Mesothelial cell of epicardium (in vitro differentiated cells): ENCODE results near the gene SLC5A6. TPM values are rescaled to one million over a fixed set of nuclear protein-coding genes. Genes with fewer than 3 reads are reported as not detected.

Experiments
- DNase-seq, 2 experiments: peaks; one replicate each; pipeline ENCODE4 v3.0.0; 2021; ENCODE audit warnings: low spot score in 2 of 2; ENCODE audit not compliant: unreplicated experiment in 2 of 2
- H3K27ac Mint-ChIP-seq: 2 replicates; pipeline ENCODE4 v1.8.0; 2021; ENCODE audit warnings: mixed read lengths
- H3K27me3 Mint-ChIP-seq: 2 replicates; pipeline ENCODE4 v1.8.0; 2021; ENCODE audit warnings: low read depth, mixed read lengths
- H3K36me3 Mint-ChIP-seq: 2 replicates; pipeline ENCODE4 v1.8.0; 2021; ENCODE audit warnings: mixed read lengths
- H3K4me1 Mint-ChIP-seq: 2 replicates; pipeline ENCODE4 v1.8.0; 2021; ENCODE audit warnings: mixed read lengths
- H3K4me3 Mint-ChIP-seq: 2 replicates; pipeline ENCODE4 v1.8.0; 2021; ENCODE audit warnings: mild to moderate bottlenecking, moderate library complexity, mixed read lengths
- H3K9me3 Mint-ChIP-seq: 2 replicates; pipeline ENCODE4 v1.8.0; 2021; ENCODE audit warnings: mixed read lengths
- total RNA-seq: library from RNA; stranded (reverse); gene quantifications from 3 replicates; pipeline ENCODE4 v1.2.1, GENCODE V29; 2021
- TF ChIP-seq, protein P1 (sequence below): fragments of 200-600 bp; sonication (generic); IDR thresholded peaks from one replicate; pipeline ENCODE4 v1.5.0; 2021; ENCODE audit warnings: antibody characterized with exemption; ENCODE audit not compliant: unreplicated experiment

The SLC5A6 gene
- total RNA-seq, 1 donor from 2014 or later: 67.9 TPM

DNA sequence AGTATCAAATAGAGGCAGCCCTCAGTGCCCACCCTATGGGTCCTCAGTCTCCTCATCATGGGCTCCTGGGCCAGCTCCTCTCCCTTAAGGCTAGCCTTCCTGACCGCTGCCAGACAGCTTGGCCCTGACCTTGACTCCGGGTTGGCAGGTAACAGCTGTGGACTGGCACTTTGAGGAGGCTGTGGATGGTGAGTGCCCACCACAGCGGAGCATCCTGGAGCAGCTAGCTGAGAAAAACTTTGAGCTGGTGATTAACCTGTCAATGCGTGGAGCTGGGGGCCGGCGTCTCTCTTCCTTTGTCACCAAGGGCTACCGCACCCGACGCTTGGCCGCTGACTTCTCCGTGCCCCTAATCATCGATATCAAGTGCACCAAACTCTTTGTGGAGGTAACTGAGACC lies 24.1 kb upstream of the SLC5A6 start:
- TF ChIP-seq, protein P1, sequence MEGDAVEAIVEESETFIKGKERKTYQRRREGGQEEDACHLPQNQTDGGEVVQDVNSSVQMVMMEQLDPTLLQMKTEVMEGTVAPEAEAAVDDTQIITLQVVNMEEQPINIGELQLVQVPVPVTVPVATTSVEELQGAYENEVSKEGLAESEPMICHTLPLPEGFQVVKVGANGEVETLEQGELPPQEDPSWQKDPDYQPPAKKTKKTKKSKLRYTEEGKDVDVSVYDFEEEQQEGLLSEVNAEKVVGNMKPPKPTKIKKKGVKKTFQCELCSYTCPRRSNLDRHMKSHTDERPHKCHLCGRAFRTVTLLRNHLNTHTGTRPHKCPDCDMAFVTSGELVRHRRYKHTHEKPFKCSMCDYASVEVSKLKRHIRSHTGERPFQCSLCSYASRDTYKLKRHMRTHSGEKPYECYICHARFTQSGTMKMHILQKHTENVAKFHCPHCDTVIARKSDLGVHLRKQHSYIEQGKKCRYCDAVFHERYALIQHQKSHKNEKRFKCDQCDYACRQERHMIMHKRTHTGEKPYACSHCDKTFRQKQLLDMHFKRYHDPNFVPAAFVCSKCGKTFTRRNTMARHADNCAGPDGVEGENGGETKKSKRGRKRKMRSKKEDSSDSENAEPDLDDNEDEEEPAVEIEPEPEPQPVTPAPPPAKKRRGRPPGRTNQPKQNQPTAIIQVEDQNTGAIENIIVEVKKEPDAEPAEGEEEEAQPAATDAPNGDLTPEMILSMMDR: no peak
- no peaks in the 10 kb centered on the region for H3K4me1 Mint-ChIP-seq
- H3K27me3 Mint-ChIP-seq: no peaks in the 10 kb centered on the region
- no peaks in the 10 kb centered on the region for H3K9me3 Mint-ChIP-seq
- peaks cover 40% of the 10 kb centered on the region for H3K36me3 Mint-ChIP-seq
- no peak for DNase-seq
- no peak overlapping the region for H3K4me3 Mint-ChIP-seq
- H3K27ac Mint-ChIP-seq: no peak overlapping the region

DNA sequence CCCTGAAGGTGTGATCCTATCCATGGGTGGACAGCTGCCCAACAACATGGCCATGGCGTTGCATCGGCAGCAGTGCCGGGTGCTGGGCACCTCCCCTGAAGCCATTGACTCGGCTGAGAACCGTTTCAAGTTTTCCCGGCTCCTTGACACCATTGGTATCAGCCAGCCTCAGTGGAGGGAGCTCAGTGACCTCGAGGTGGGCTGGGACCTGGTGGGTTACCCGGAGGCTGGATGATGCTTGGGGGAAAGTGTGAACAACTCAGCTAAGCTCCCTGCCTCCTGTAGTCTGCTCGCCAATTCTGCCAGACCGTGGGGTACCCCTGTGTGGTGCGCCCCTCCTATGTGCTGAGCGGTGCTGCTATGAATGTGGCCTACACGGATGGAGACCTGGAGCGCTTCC lies 21.3 kb upstream of the SLC5A6 start:
- H3K9me3 Mint-ChIP-seq: no peaks in the 10 kb centered on the region
- no peak overlapping the region for H3K4me3 Mint-ChIP-seq
- DNase-seq: no peak
- H3K4me1 Mint-ChIP-seq: no peaks in the 10 kb centered on the region
- H3K27me3 Mint-ChIP-seq: no peaks in the 10 kb centered on the region
- H3K36me3 Mint-ChIP-seq: peaks cover 35% of the 10 kb centered on the region
- TF ChIP-seq, protein P1: no peak
- H3K27ac Mint-ChIP-seq: no peak overlapping the region

DNA sequence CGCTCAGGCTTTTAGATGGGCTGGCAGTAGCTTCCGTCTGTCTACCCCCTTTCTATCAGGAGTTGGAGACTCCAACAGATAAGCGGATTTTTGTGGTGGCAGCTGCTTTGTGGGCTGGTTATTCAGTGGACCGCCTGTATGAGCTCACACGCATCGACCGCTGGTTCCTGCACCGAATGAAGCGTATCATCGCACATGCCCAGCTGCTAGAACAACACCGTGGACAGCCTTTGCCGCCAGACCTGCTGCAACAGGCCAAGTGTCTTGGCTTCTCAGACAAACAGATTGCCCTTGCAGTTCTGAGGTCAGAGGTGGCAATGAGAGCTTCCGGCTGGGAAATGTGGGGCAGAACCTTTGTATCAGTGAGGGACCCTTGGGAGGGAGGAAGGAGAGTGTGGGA lies 19.9 kb upstream of the SLC5A6 start:
- Mint-ChIP-seq H3K36me3 (peaks cover 37% of the 10 kb centered on the region), H3K27ac (no peak overlapping the region), H3K4me1 (no peaks in the 10 kb centered on the region), H3K9me3 (no peaks in the 10 kb centered on the region), H3K27me3 (no peaks in the 10 kb centered on the region), H3K4me3 (no peak overlapping the region)
- TF ChIP-seq, protein P1: no peak
- no peak for DNase-seq

DNA sequence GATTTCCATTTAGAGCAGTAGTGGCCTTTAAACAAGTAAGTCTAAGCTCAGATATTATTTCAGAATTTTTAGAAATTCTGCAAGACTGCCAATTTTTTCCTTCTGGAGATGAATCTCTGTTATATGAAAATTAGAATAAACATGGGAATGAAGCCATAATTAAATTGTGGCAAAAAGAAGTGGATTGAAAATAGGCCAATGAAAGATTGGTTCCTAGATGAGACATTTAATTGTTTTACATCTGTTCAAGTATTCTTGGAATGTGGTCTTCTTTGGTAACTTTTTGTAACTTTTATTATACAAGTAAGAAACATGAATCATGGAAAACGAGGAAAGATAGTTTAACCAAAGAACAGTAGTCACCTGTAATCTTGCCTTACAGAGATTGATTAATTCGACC lies 15.4 kb upstream of the SLC5A6 start:
- H3K36me3 Mint-ChIP-seq: peaks cover 47% of the 10 kb centered on the region
- TF ChIP-seq, protein P1: no peak
- H3K27me3 Mint-ChIP-seq: no peaks in the 10 kb centered on the region
- H3K4me1 Mint-ChIP-seq: no peaks in the 10 kb centered on the region
- H3K9me3 Mint-ChIP-seq: no peaks in the 10 kb centered on the region
- no peak overlapping the region for H3K27ac Mint-ChIP-seq
- no peak overlapping the region for H3K4me3 Mint-ChIP-seq
- DNase-seq: no peak

DNA sequence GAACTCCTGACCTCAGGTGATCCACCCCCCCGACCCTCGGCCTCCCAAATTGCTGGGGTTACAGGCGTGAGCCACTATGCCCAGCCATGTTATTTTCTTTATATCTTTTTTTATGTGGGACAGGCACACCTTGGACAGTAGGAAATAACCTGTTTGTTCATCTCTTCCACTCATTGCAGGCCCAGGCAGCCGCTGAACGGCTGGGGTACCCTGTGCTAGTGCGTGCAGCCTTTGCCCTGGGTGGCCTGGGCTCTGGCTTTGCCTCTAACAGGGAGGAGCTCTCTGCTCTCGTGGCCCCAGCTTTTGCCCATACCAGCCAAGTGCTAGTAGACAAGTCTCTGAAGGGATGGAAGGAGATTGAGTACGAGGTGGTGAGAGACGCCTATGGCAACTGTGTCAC lies 13.5 kb upstream of the SLC5A6 start:
- no peak overlapping the region for H3K4me3 Mint-ChIP-seq
- no peak for DNase-seq
- no peaks in the 10 kb centered on the region for H3K4me1 Mint-ChIP-seq
- H3K27me3 Mint-ChIP-seq: no peaks in the 10 kb centered on the region
- peaks cover 49% of the 10 kb centered on the region for H3K36me3 Mint-ChIP-seq
- H3K9me3 Mint-ChIP-seq: no peaks in the 10 kb centered on the region
- no peak overlapping the region for H3K27ac Mint-ChIP-seq
- TF ChIP-seq, protein P1: no peak

DNA sequence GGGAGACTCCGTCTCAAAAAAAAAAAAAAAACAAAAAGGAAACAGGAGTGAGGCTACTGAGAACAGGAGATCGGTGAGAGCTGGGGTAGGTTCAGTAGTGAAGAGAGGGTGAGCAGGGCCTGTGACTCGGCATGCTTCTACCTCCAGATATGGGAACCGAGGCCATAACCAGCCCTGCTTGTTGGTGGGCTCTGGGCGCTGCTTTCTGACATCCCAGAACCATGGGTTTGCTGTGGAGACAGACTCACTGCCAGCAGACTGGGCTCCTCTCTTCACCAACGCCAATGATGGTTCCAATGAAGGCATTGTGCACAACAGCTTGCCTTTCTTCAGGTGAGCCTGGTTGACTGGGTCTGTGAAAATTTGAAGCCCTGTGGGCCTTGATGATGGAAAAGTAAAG lies 11.3 kb upstream of the SLC5A6 start:
- peaks cover 4% of the 10 kb centered on the region for H3K4me1 Mint-ChIP-seq
- TF ChIP-seq, protein P1: no peak
- no peaks in the 10 kb centered on the region for H3K9me3 Mint-ChIP-seq
- no peak overlapping the region for H3K4me3 Mint-ChIP-seq
- no peaks in the 10 kb centered on the region for H3K27me3 Mint-ChIP-seq
- H3K36me3 Mint-ChIP-seq: peaks cover 49% of the 10 kb centered on the region
- no peak overlapping the region for H3K27ac Mint-ChIP-seq
- no peak for DNase-seq
